Activated CD4-positive, alpha-beta memory T cell treated with anti-CD3 and anti-CD28 coated beads, Interleukin-2, amount 10 ng/mL, durations not matched to agents 7 days and 5 days (primary cell): ENCODE results near the gene GNRH2. TPM values are rescaled to one million over a fixed set of nuclear protein-coding genes. Genes with fewer than 3 reads are reported as not detected.
"Not testable (repeated sequence)": the region's sequence is repeated elsewhere in the genome, so short reads cannot be mapped to it uniquely, and the experiment has no call there.

ENCODE experiments used
- CTCF ChIA-PET: fragments of 350-600 bp; sonication (Branson Sonifier 250); formaldehyde crosslinking; loops from one replicate; lab custom pipeline; 2021; ENCODE audit warnings: antibody characterized with exemption, inconsistent platforms; lab: Charles Lee
- POLR2A ChIA-PET: fragments of 350-600 bp; sonication (Branson Sonifier 250); formaldehyde crosslinking; loops from one replicate; lab custom pipeline; 2021; ENCODE audit warnings: antibody characterized with exemption; lab: Charles Lee
- DNase-seq: peaks from one replicate; pipeline ENCODE4 v3.0.0-alpha.2; 2020
- H3K27ac Mint-ChIP-seq: one replicate; pipeline ENCODE4 v1.8.0; 2021; ENCODE audit warnings: mild to moderate bottlenecking, mixed read lengths
- H3K27me3 Mint-ChIP-seq: one replicate; pipeline ENCODE4 v1.8.0; 2021; ENCODE audit warnings: mixed read lengths
- H3K36me3 Mint-ChIP-seq: one replicate; pipeline ENCODE4 v1.8.0; 2021; ENCODE audit warnings: low read depth, mixed read lengths
- H3K4me1 Mint-ChIP-seq: one replicate; pipeline ENCODE4 v1.8.0; 2021; ENCODE audit warnings: mixed read lengths
- H3K4me3 Mint-ChIP-seq: one replicate; pipeline ENCODE4 v1.8.0; 2021; ENCODE audit warnings: mild to moderate bottlenecking, mixed read lengths
- H3K9me3 Mint-ChIP-seq: one replicate; pipeline ENCODE4 v1.8.0; 2021; ENCODE audit warnings: mixed read lengths
- total RNA-seq, 2 experiments: library from RNA; stranded (reverse); gene quantifications; one replicate each; pipeline ENCODE4 v1.2.3, GENCODE V29; 2021

GNRH2 gene
- total RNA-seq, 2 experiments from 2014 or later: 2.3 to 3.0 TPM

- H3K4me3 Mint-ChIP-seq: no peak overlapping the region
- POLR2A ChIA-PET: interaction anchor here (1.0 to 1.5 kb wide), 3 partner anchors 9 to 196 kb away, joined by 3 to 4 read pairs (median 3); partner anchors contain the start of genes FASTKD5, PTPRA and UBOX5
- H3K36me3 Mint-ChIP-seq: no peaks in the 10 kb centered on the region
- no peaks in the 10 kb centered on the region for H3K9me3 Mint-ChIP-seq
- no peak overlapping the region for H3K27ac Mint-ChIP-seq
- CTCF ChIA-PET: interaction anchor here (0.8 to 2.5 kb wide), 8 partner anchors 8 to 49 kb away, joined by 3 to 11 read pairs (median 4); no protein-coding TSS in a partner anchor
- peaks cover 12% of the 10 kb centered on the region for H3K27me3 Mint-ChIP-seq
- DNase-seq: peak; percentile 31
- H3K4me1 Mint-ChIP-seq: peaks cover 18% of the 10 kb centered on the region
Observed at GRCh38 chr20:3068986-3069900, 25.8 kb downstream of the GNRH2 start.

DNA sequence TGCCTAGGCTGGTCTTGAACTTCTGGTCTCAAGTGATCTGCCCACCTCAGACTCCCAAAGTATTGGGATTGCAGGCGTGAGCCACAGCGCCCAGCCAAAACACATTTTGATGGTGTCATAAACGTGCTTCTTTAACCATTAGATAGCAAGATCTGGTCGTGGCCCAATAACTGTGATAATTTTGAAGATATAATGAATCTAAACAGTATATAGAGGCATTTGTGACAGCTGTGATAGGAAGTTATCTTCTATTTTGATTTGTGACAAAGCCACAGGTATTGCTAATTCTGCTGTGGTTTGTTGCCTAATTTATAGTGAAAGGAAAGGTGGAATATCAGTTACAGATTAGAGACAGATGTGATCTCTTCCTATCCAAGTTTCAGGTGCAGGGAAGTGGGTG, 27.3 kb downstream of the GNRH2 start:
- ChIA-PET CTCF (interaction anchor here (1.4 to 1.6 kb wide), 2 partner anchors 38 to 45 kb away, joined by 3 to 5 read pairs; no protein-coding TSS in a partner anchor), POLR2A (no interaction called here)
- H3K36me3 Mint-ChIP-seq: no peaks in the 10 kb centered on the region
- H3K27me3 Mint-ChIP-seq: peaks cover 14% of the 10 kb centered on the region
- H3K4me1 Mint-ChIP-seq: peaks cover 27% of the 10 kb centered on the region
- H3K27ac Mint-ChIP-seq: no peak overlapping the region
- H3K9me3 Mint-ChIP-seq: no peaks in the 10 kb centered on the region
- DNase-seq: no peak
- H3K4me3 Mint-ChIP-seq: peak overlapping the region; percentile 57

GRCh38 chr20:3071266-3071609, 27.8 kb downstream of the GNRH2 start:
- no peaks in the 10 kb centered on the region for H3K9me3 Mint-ChIP-seq
- peaks cover 28% of the 10 kb centered on the region for H3K4me1 Mint-ChIP-seq
- peak overlapping the region; percentile 57 for H3K4me3 Mint-ChIP-seq
- POLR2A ChIA-PET: no interaction called here
- DNase-seq: no peak
- peaks cover 15% of the 10 kb centered on the region for H3K27me3 Mint-ChIP-seq
- no peaks in the 10 kb centered on the region for H3K36me3 Mint-ChIP-seq
- no peak overlapping the region for H3K27ac Mint-ChIP-seq
- CTCF ChIA-PET: interaction anchor here (1.4 kb wide), 1 partner anchor 45 kb away, joined by 5 read pairs; no protein-coding TSS in a partner anchor

GRCh38 chr20:3071610-3072529, 28.4 kb downstream of the GNRH2 start, which contains the start of gene OXT:
OXT (plus strand) TSS chr20:3071620; CDS start chr20:3071656, 36 bp downstream.
- peak within 1 kb of the TSS; percentile 57 for H3K4me3 Mint-ChIP-seq
- no peak within 1 kb of the TSS for H3K27ac Mint-ChIP-seq
- no peaks in the 10 kb centered on the region for H3K9me3 Mint-ChIP-seq
- H3K36me3 Mint-ChIP-seq: no peaks in the 10 kb centered on the region
- H3K4me1 Mint-ChIP-seq: peaks cover 31% of the 10 kb centered on the region
- ChIA-PET CTCF (interaction anchor here (0.5 to 2.3 kb wide), 2 partner anchors 17 to 18 kb away, joined by 3 to 10 read pairs; no protein-coding TSS in a partner anchor), POLR2A (interaction anchor here (1.2 to 1.6 kb wide), 2 partner anchors 22 to 30 kb away, joined by 3 to 4 read pairs; no protein-coding TSS in a partner anchor)
- DNase-seq: peak; percentile 70
- peaks cover 15% of the 10 kb centered on the region for H3K27me3 Mint-ChIP-seq

DNA sequence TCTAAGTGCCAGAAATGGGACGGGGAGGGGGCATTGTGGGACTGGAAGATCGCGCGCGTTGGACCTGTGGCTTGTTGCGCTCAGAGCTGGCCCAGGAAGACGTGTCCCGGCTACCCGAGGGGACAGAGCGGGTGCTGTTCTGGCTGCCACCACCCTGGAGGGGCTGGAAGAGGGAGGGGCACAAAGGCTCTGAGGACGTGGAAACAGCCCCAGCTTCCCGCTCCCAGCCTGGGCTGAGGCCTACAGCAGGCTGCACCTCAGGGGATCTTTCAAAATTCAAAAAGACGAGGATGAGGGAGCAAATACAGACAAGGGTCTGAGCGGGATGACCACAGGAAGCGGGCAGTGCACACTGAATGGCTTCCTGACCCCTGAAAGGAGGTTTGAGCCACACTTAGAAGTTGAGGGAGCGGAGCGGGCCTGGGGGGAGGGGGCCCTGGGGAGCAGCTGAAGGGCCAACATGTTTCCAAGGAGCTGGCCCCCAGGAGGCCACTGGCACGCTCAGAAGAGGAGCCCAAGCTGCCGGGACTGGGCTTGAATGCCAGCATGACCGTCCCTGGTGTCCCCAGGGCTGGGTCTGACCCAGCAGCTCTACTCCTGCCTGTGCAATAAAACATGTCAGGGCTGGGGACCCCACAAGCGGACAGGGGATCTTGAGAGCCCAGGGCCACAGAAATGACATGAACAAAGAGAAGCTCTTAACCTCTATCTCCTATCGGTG, 29.3 kb downstream of the GNRH2 start:
- Mint-ChIP-seq H3K4me1 (peaks cover 37% of the 10 kb centered on the region), H3K36me3 (peaks cover 1% of the 10 kb centered on the region), H3K27me3 (peaks cover 16% of the 10 kb centered on the region), H3K27ac (no peak overlapping the region), H3K9me3 (peaks cover 1% of the 10 kb centered on the region), H3K4me3 (peak overlapping the region; percentile 57)
- ChIA-PET POLR2A (interaction anchor here (1.1 to 1.6 kb wide), 3 partner anchors 23 to 151 kb away, joined by 3 to 4 read pairs (median 3); no protein-coding TSS in a partner anchor), CTCF (interaction anchor here (0.5 to 2.3 kb wide), 2 partner anchors 18 to 19 kb away, joined by 3 to 10 read pairs; no protein-coding TSS in a partner anchor)
- no peak for DNase-seq

- H3K27ac Mint-ChIP-seq, H3K36me3 Mint-ChIP-seq: not testable (repeated sequence)
- H3K4me1 Mint-ChIP-seq: peaks cover 40% of the 10 kb centered on the region
Observed at GRCh38 chr20:3073251-3073643, 29.8 kb downstream of the GNRH2 start.

DNA sequence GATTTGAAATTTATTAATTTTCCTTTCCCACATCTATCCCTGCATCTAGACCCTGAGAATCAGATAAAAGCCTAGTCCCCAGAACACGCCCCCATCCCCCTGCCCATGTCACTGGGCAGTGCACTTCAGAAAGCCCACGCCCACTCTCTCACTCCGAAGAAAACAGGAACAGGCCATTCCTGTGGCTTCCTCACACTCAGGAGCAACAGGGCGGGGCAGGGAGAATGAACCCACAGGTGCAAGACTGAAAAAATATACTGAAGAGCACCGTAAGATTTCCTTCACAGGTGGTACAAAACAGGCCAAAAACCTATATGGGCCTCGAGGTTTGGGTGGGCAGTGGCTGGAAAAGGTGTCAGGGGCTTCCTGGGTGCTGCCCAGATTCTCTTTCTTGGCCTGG, 31.4 kb downstream of the GNRH2 start:
- H3K4me3 Mint-ChIP-seq: no peak overlapping the region
- peaks cover 26% of the 10 kb centered on the region for H3K27me3 Mint-ChIP-seq
- no peak for DNase-seq
- peaks cover 5% of the 10 kb centered on the region for H3K36me3 Mint-ChIP-seq
- no peak overlapping the region for H3K27ac Mint-ChIP-seq
- peaks cover 40% of the 10 kb centered on the region for H3K4me1 Mint-ChIP-seq
- ChIA-PET CTCF (no interaction called here), POLR2A (no interaction called here)
- peaks cover 5% of the 10 kb centered on the region for H3K9me3 Mint-ChIP-seq

More at GRCh38 chr20:3073251-3073643, 29.8 kb downstream of the GNRH2 start:
- H3K9me3 Mint-ChIP-seq, H3K4me3 Mint-ChIP-seq, DNase-seq: not testable (repeated sequence)
- CTCF ChIA-PET: interaction anchor here (2.3 kb wide), 1 partner anchor 20 kb away, joined by 10 read pairs; no protein-coding TSS in a partner anchor
- POLR2A ChIA-PET: interaction anchor here (0.7 to 1.6 kb wide), 3 partner anchors 28 to 151 kb away, joined by 3 to 4 read pairs (median 3); no protein-coding TSS in a partner anchor
- H3K27me3 Mint-ChIP-seq: peaks cover 19% of the 10 kb centered on the region

GRCh38 chr20:3075315-3075714, 31.9 kb downstream of the GNRH2 start:
- Mint-ChIP-seq H3K27me3 (peaks cover 31% of the 10 kb centered on the region), H3K4me1 (peaks cover 40% of the 10 kb centered on the region)
- DNase-seq, H3K36me3 Mint-ChIP-seq, CTCF ChIA-PET, H3K4me3 Mint-ChIP-seq, H3K9me3 Mint-ChIP-seq, POLR2A ChIA-PET, H3K27ac Mint-ChIP-seq: not testable (repeated sequence)

DNA sequence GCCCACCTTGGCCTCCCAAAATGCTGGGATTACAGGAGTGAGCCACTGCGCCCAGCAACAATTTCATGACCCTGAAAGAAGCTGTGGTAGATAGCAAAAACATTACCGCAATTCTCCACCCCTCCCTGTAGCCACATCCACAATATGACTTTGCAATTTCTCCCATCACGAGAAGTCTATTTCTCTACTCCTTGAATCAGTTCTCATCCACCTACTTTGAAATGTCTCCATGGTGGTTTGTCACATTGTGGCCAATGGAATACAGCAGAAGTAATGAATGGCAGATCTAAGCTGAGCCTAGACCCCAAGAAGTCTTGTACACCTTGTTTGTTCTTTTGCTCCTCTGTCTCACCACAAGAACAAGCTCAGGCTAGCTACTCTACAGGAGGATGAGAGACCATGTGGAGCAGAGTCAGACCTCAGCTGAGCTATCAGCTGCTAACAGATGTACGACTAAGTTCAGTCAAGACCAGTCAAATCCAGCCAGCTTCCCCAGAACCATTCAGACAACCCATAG, 34.3 kb downstream of the GNRH2 start:
- peak; percentile 33 for DNase-seq
- Mint-ChIP-seq H3K9me3 (peaks cover 5% of the 10 kb centered on the region), H3K27me3 (peaks cover 42% of the 10 kb centered on the region), H3K4me1 (peaks cover 34% of the 10 kb centered on the region), H3K27ac (peak overlapping the region; percentile 64), H3K36me3 (peaks cover 5% of the 10 kb centered on the region), H3K4me3 (no peak overlapping the region)
- CTCF ChIA-PET: interaction anchor here (0.8 to 1.6 kb wide), 10 partner anchors 8 to 80 kb away, joined by 3 to 17 read pairs (median 5); no protein-coding TSS in a partner anchor
- POLR2A ChIA-PET: interaction anchor here (0.6 to 1.2 kb wide), 7 partner anchors 8 to 226 kb away, joined by 3 to 7 read pairs (median 3); partner anchors contain the start of genes FASTKD5 and UBOX5

DNA sequence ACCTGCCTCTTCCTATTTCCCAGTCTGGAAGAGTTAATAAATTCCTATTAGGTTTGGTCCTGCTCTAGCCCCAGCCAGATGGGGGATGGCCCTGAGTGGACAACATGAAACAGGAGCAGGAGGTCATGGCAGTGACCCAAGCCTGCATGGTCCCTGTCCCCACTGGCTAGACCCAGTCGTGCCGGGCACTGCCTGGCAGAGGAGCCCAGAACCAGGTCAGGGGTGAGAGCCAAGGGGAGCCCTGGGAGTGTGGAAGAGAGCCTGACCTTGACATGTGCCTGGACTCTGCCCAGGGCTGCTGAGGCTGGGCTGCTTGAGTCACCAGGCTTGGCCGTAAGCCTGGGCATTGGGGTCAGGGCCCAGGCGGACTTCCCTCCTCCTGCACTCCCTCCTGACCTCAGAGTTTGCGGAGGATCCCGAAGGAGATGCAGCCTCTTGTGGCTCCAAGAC, 37.5 kb downstream of the GNRH2 start:
- peaks cover 5% of the 10 kb centered on the region for H3K36me3 Mint-ChIP-seq
- ChIA-PET POLR2A (no interaction called here), CTCF (no interaction called here)
- H3K4me3 Mint-ChIP-seq: no peak overlapping the region
- H3K27ac Mint-ChIP-seq: no peak overlapping the region
- peaks cover 57% of the 10 kb centered on the region for H3K27me3 Mint-ChIP-seq
- peaks cover 5% of the 10 kb centered on the region for H3K9me3 Mint-ChIP-seq
- DNase-seq: no peak
- peaks cover 23% of the 10 kb centered on the region for H3K4me1 Mint-ChIP-seq

GRCh38 chr20:3081641-3082040, 38.2 kb downstream of the GNRH2 start:
- CTCF ChIA-PET: no interaction called here
- no peak overlapping the region for H3K4me3 Mint-ChIP-seq
- peaks cover 5% of the 10 kb centered on the region for H3K36me3 Mint-ChIP-seq
- POLR2A ChIA-PET: no interaction called here
- DNase-seq: no peak
- no peak overlapping the region for H3K27ac Mint-ChIP-seq
- H3K9me3 Mint-ChIP-seq: peaks cover 5% of the 10 kb centered on the region
- H3K4me1 Mint-ChIP-seq: peaks cover 22% of the 10 kb centered on the region
- H3K27me3 Mint-ChIP-seq: peaks cover 57% of the 10 kb centered on the region
